Neuron (in vitro differentiated cells): ENCODE measurements around the gene SRRM4.
"Not testable (repeated sequence)": the region's sequence is repeated elsewhere in the genome, so short reads cannot be mapped to it uniquely, and the experiment has no call there.

Experiments used
- H2AFZ ChIP-seq: one replicate; pipeline ENCODE4 v1.6.1; 2013; ENCODE audit warnings: low read depth, mild to moderate bottlenecking, inconsistent platforms, low read length, moderate library complexity
- H3K27me3 ChIP-seq: one replicate; pipeline ENCODE4 v1.6.1; 2013; ENCODE audit warnings: low read length; ENCODE audit not compliant: insufficient read depth
- H3K36me3 ChIP-seq: one replicate; pipeline ENCODE4 v1.6.1; 2013; ENCODE audit warnings: low read length; ENCODE audit not compliant: insufficient read depth
- H3K4me1 ChIP-seq: one replicate; pipeline ENCODE4 v1.6.1; 2013; ENCODE audit warnings: low read length; ENCODE audit not compliant: insufficient read depth
- H3K4me3 ChIP-seq: 2 replicates; pipeline ENCODE4 v1.5.1; 2013; ENCODE audit warnings: mild to moderate bottlenecking, low read length, moderate library complexity
- H3K9me3 ChIP-seq: one replicate; pipeline ENCODE4 v1.6.1; 2013; ENCODE audit warnings: low read length

Gene SRRM4

GRCh38 chr12:118982984-118983761 lies 1.8 kb downstream of the SRRM4 start:
- H3K4me3 ChIP-seq, result peak overlapping the region; percentile 51
- H2AFZ ChIP-seq, result no peak overlapping the region
- H3K36me3 ChIP-seq, result no peaks in the 10 kb centered on the region
- H3K4me1 ChIP-seq, result peaks cover 10% of the 10 kb centered on the region
- H3K27me3 ChIP-seq, result peaks cover 28% of the 10 kb centered on the region
- H3K9me3 ChIP-seq, result no peaks in the 10 kb centered on the region

GRCh38 chr12:118984161-118984943 lies 3.0 kb downstream of the SRRM4 start:
- peaks cover 28% of the 10 kb centered on the region for H3K27me3 ChIP-seq
- peak overlapping the region; percentile 51 for H3K4me3 ChIP-seq
- H3K36me3 ChIP-seq, result no peaks in the 10 kb centered on the region
- H3K4me1 ChIP-seq, result peaks cover 10% of the 10 kb centered on the region
- no peaks in the 10 kb centered on the region for H3K9me3 ChIP-seq
- no peak overlapping the region for H2AFZ ChIP-seq

- H3K27me3 ChIP-seq, result peaks cover 25% of the 10 kb centered on the region
- H3K4me3 ChIP-seq, result no peak overlapping the region
- no peak overlapping the region for H2AFZ ChIP-seq
- no peaks in the 10 kb centered on the region for H3K36me3 ChIP-seq
- no peaks in the 10 kb centered on the region for H3K9me3 ChIP-seq
- H3K4me1 ChIP-seq, result peaks cover 4% of the 10 kb centered on the region
Observed at GRCh38 chr12:118986050-118986449, 4.7 kb downstream of the SRRM4 start.

- no peak overlapping the region for H3K4me3 ChIP-seq
- no peaks in the 10 kb centered on the region for H3K9me3 ChIP-seq
- no peaks in the 10 kb centered on the region for H3K4me1 ChIP-seq
- H3K27me3 ChIP-seq, result no peaks in the 10 kb centered on the region
- no peak overlapping the region for H2AFZ ChIP-seq
- H3K36me3 ChIP-seq, result no peaks in the 10 kb centered on the region
Observed at GRCh38 chr12:118999107-118999506, 17.8 kb downstream of the SRRM4 start.

- H3K9me3 ChIP-seq, result no peaks in the 10 kb centered on the region
Observed at GRCh38 chr12:119005085-119005484, 23.7 kb downstream of the SRRM4 start.

GRCh38 chr12:119005913-119006312 lies 24.6 kb downstream of the SRRM4 start:
- Histone ChIP-seq H3K4me1 (peaks cover 7% of the 10 kb centered on the region), H3K9me3 (no peaks in the 10 kb centered on the region), H3K36me3 (no peaks in the 10 kb centered on the region), H3K4me3 (no peak overlapping the region), H3K27me3 (no peaks in the 10 kb centered on the region), H2AFZ (no peak overlapping the region)

More at GRCh38 chr12:119005085-119005484, 23.7 kb downstream of the SRRM4 start:
- no peak overlapping the region for H3K4me3 ChIP-seq
- H2AFZ ChIP-seq, result no peak overlapping the region
- no peaks in the 10 kb centered on the region for H3K27me3 ChIP-seq
- peaks cover 7% of the 10 kb centered on the region for H3K4me1 ChIP-seq
- no peaks in the 10 kb centered on the region for H3K36me3 ChIP-seq

GRCh38 chr12:119006746-119007145 lies 25.4 kb downstream of the SRRM4 start:
- Histone ChIP-seq H3K9me3 (no peaks in the 10 kb centered on the region), H3K4me3 (no peak overlapping the region), H3K27me3 (no peaks in the 10 kb centered on the region), H2AFZ (no peak overlapping the region), H3K4me1 (peaks cover 7% of the 10 kb centered on the region), H3K36me3 (no peaks in the 10 kb centered on the region)

GRCh38 chr12:119008273-119008672 lies 26.9 kb downstream of the SRRM4 start:
- H3K27me3 ChIP-seq, H3K4me3 ChIP-seq, H3K36me3 ChIP-seq, H2AFZ ChIP-seq, H3K4me1 ChIP-seq, H3K9me3 ChIP-seq: not testable (repeated sequence)

- H3K36me3 ChIP-seq, result no peaks in the 10 kb centered on the region
- no peak overlapping the region for H3K4me3 ChIP-seq
- H3K27me3 ChIP-seq, result no peaks in the 10 kb centered on the region
- peaks cover 7% of the 10 kb centered on the region for H3K4me1 ChIP-seq
- H2AFZ ChIP-seq, result no peak overlapping the region
- no peaks in the 10 kb centered on the region for H3K9me3 ChIP-seq
Observed at GRCh38 chr12:119008691-119009221, 27.4 kb downstream of the SRRM4 start.

- H3K4me1 ChIP-seq, result peaks cover 7% of the 10 kb centered on the region
- H3K27me3 ChIP-seq, result no peaks in the 10 kb centered on the region
- no peak overlapping the region for H2AFZ ChIP-seq
- H3K4me3 ChIP-seq, result no peak overlapping the region
- no peaks in the 10 kb centered on the region for H3K9me3 ChIP-seq
- H3K36me3 ChIP-seq, result no peaks in the 10 kb centered on the region
Observed at GRCh38 chr12:119011231-119011630, 29.9 kb downstream of the SRRM4 start.

- Histone ChIP-seq H3K9me3 (no peaks in the 10 kb centered on the region), H3K4me3 (no peak overlapping the region), H2AFZ (no peak overlapping the region), H3K4me1 (peaks cover 2% of the 10 kb centered on the region), H3K27me3 (no peaks in the 10 kb centered on the region), H3K36me3 (no peaks in the 10 kb centered on the region)
Observed at GRCh38 chr12:119012179-119012578, 30.8 kb downstream of the SRRM4 start.

- Histone ChIP-seq H2AFZ (no peak overlapping the region), H3K4me3 (no peak overlapping the region), H3K9me3 (no peaks in the 10 kb centered on the region), H3K36me3 (no peaks in the 10 kb centered on the region), H3K4me1 (no peaks in the 10 kb centered on the region), H3K27me3 (no peaks in the 10 kb centered on the region)
Observed at GRCh38 chr12:119013023-119013422, 31.7 kb downstream of the SRRM4 start.

- Histone ChIP-seq H3K9me3 (no peaks in the 10 kb centered on the region), H3K36me3 (no peaks in the 10 kb centered on the region), H2AFZ (no peak overlapping the region), H3K4me1 (no peaks in the 10 kb centered on the region), H3K4me3 (no peak overlapping the region), H3K27me3 (no peaks in the 10 kb centered on the region)
Observed at GRCh38 chr12:119014368-119014767, 33.0 kb downstream of the SRRM4 start.
